ENCODE results near the gene ZNF286A. TPM values are rescaled to one million over a fixed set of nuclear protein-coding genes. Genes with fewer than 3 reads are reported as not detected.
"Not testable (repeated sequence)": the region's sequence is repeated elsewhere in the genome, so short reads cannot be mapped to it uniquely, and the experiment has no call there.

The ZNF286A gene
- total and polyA plus RNA-seq, 2 of the 13 experiments (the other 11 are each of a cell fraction or from before 2014, with no cell fraction given) = 12.7 to 38.8 TPM

GRCh38 chr17:15699413-15699924 lies at the start of gene ZNF286A (continued):
- TF ChIP-seq, protein P1, sequence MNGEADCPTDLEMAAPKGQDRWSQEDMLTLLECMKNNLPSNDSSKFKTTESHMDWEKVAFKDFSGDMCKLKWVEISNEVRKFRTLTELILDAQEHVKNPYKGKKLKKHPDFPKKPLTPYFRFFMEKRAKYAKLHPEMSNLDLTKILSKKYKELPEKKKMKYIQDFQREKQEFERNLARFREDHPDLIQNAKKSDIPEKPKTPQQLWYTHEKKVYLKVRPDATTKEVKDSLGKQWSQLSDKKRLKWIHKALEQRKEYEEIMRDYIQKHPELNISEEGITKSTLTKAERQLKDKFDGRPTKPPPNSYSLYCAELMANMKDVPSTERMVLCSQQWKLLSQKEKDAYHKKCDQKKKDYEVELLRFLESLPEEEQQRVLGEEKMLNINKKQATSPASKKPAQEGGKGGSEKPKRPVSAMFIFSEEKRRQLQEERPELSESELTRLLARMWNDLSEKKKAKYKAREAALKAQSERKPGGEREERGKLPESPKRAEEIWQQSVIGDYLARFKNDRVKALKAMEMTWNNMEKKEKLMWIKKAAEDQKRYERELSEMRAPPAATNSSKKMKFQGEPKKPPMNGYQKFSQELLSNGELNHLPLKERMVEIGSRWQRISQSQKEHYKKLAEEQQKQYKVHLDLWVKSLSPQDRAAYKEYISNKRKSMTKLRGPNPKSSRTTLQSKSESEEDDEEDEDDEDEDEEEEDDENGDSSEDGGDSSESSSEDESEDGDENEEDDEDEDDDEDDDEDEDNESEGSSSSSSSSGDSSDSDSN (CRISPR knock-in tag; IDR thresholded peaks at IDR 0.05) = 0 out of 2 replicates have a peak, but pooled peaks have one; percentile 20
- peak; percentile 95 for TF ChIP-seq HOMEZ (CRISPR knock-in tag; IDR thresholded peaks at IDR 0.05; ENCODE audit: low read depth)
- peak; percentile 93 for TF ChIP-seq ZNF143 (CRISPR knock-in tag; IDR thresholded peaks at IDR 0.05)
- TF ChIP-seq ZNF263 (CRISPR knock-in tag; IDR thresholded peaks at IDR 0.05) = peak; percentile 97
- peak; percentile 63 for TF ChIP-seq TEAD3 (CRISPR knock-in tag; optimal IDR thresholded peaks at IDR 0.05; ENCODE audit: borderline replicate concordance)
- TF ChIP-seq, protein P2, sequence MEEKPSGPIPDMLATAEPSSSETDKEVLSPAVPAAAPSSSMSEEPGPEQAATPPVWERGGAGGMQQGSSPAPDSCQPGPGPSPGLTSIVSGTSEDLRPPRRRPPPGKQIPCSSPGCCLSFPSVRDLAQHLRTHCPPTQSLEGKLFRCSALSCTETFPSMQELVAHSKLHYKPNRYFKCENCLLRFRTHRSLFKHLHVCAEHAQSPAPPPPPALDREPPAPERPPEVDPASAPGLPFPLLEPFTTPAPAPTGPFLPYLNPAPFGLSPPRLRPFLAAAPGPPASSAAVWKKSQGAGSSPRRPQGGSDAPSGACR (CRISPR knock-in tag; IDR thresholded peaks at IDR 0.05) = 0 out of 2 replicates have a peak, but pooled peaks have one; percentile 38
- peak; percentile 61 to 80 for TF ChIP-seq POLR2A (IDR thresholded peaks at IDR 0.05; ENCODE audit: insufficient read depth in 1 of 2, low read depth in 2 of 2, low read length in 2 of 2)
- TF ChIP-seq POGZ (CRISPR knock-in tag; IDR thresholded peaks at IDR 0.05) = peak; percentile 82
- peak; percentile 59; the same call in 1 of the 2 replicates for TF ChIP-seq ZNF335 (CRISPR knock-in tag; IDR thresholded peaks at IDR 0.05)
- TF ChIP-seq SOX6 (IDR thresholded peaks at IDR 0.05); MAZ (CRISPR knock-in tag; IDR thresholded peaks at IDR 0.05; ENCODE audit: low read depth): not testable (repeated sequence)
- TF ChIP-seq SOX6 (CRISPR knock-in tag; IDR thresholded peaks at IDR 0.05) = peak; percentile 27; the same call in 1 of the 2 replicates
- TF ChIP-seq ZFX (CRISPR knock-in tag; IDR thresholded peaks at IDR 0.05; ENCODE audit: low read depth) = peak; percentile 78
- TF ChIP-seq ZFY (CRISPR knock-in tag; IDR thresholded peaks at IDR 0.05) = peak; percentile 81
- peak; percentile 61; the same call in 1 of the 2 replicates for TF ChIP-seq ZBTB25 (CRISPR knock-in tag; IDR thresholded peaks at IDR 0.05)
- peak; percentile 56 for TF ChIP-seq POLR2G (IDR thresholded peaks at IDR 0.05; ENCODE audit: low read depth, low read length)
- peak; percentile 49; the same call in 1 of the 2 replicates for TF ChIP-seq RXRA (CRISPR knock-in tag; IDR thresholded peaks at IDR 0.05)
- TF ChIP-seq HDAC2 (CRISPR knock-in tag; IDR thresholded peaks at IDR 0.05) = peak; percentile 48; the same call in 1 of the 2 replicates
- TF ChIP-seq, protein P3, sequence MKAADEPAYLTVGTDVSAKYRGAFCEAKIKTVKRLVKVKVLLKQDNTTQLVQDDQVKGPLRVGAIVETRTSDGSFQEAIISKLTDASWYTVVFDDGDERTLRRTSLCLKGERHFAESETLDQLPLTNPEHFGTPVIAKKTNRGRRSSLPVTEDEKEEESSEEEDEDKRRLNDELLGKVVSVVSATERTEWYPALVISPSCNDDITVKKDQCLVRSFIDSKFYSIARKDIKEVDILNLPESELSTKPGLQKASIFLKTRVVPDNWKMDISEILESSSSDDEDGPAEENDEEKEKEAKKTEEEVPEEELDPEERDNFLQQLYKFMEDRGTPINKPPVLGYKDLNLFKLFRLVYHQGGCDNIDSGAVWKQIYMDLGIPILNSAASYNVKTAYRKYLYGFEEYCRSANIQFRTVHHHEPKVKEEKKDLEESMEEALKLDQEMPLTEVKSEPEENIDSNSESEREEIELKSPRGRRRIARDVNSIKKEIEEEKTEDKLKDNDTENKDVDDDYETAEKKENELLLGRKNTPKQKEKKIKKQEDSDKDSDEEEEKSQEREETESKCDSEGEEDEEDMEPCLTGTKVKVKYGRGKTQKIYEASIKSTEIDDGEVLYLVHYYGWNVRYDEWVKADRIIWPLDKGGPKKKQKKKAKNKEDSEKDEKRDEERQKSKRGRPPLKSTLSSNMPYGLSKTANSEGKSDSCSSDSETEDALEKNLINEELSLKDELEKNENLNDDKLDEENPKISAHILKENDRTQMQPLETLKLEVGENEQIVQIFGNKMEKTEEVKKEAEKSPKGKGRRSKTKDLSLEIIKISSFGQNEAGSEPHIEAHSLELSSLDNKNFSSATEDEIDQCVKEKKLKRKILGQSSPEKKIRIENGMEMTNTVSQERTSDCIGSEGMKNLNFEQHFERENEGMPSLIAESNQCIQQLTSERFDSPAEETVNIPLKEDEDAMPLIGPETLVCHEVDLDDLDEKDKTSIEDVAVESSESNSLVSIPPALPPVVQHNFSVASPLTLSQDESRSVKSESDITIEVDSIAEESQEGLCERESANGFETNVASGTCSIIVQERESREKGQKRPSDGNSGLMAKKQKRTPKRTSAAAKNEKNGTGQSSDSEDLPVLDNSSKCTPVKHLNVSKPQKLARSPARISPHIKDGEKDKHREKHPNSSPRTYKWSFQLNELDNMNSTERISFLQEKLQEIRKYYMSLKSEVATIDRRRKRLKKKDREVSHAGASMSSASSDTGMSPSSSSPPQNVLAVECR (CRISPR knock-in tag; IDR thresholded peaks at IDR 0.05; ENCODE audit: borderline replicate concordance) = peak; percentile 43; the same call in 1 of the 2 replicates
- peak; percentile 59 for TF ChIP-seq YY1 (IDR thresholded peaks at IDR 0.05; ENCODE audit: insufficient read depth, insufficient replicate concordance, low read depth, low read length)
- TF ChIP-seq MAZ (IDR thresholded peaks at IDR 0.05; ENCODE audit: borderline replicate concordance, low read depth, low read length) = peak; percentile 67; the same call in 1 of the 2 replicates

Data from HepG2 (cell line).